ENCODE results near the gene NEB.
"Not testable (repeated sequence)": the region's sequence is repeated elsewhere in the genome, so short reads cannot be mapped to it uniquely, and the experiment has no call there.

The NEB gene

GRCh38 chr2:151649966-151650365, 84.3 kb downstream of the NEB start:
- DNase-seq, result no peak

- DNase-seq, result no peak
These were observed 84.9 kb downstream of the NEB start for GRCh38 chr2:151649400-151649799.

GRCh38 chr2:151646512-151646911, 87.8 kb downstream of the NEB start:
- not testable (repeated sequence) for DNase-seq

- no peak for DNase-seq
These were observed 89.7 kb downstream of the NEB start for GRCh38 chr2:151644580-151644979.

GRCh38 chr2:151641895-151642294, 92.4 kb downstream of the NEB start:
- not testable (repeated sequence) for DNase-seq

GRCh38 chr2:151640087-151640486, 94.2 kb downstream of the NEB start:
- DNase-seq, result no peak

- DNase-seq, result no peak
These were observed 95.3 kb downstream of the NEB start for GRCh38 chr2:151638990-151639389.

GRCh38 chr2:151638191-151638933, 95.9 kb downstream of the NEB start:
- DNase-seq, result peak; percentile 36

- DNase-seq, result peak; percentile 59
These were observed 97.0 kb downstream of the NEB start for GRCh38 chr2:151637271-151637781.

GRCh38 chr2:151634736-151635467, 99.4 kb downstream of the NEB start:
- DNase-seq, result no peak

GRCh38 chr2:151632993-151633565, 101.2 kb downstream of the NEB start:
- DNase-seq, result no peak

GRCh38 chr2:151630372-151630771, 103.9 kb downstream of the NEB start:
- DNase-seq, result no peak

GRCh38 chr2:151627353-151627752, 106.9 kb downstream of the NEB start:
- no peak for DNase-seq

- no peak for DNase-seq
These were observed 110.0 kb downstream of the NEB start for GRCh38 chr2:151624271-151624670.

- DNase-seq, result no peak
These were observed 110.6 kb downstream of the NEB start for GRCh38 chr2:151623631-151624030.

GRCh38 chr2:151620761-151621160, 113.5 kb downstream of the NEB start:
- DNase-seq, result no peak

GRCh38 chr2:151619337-151619989, 114.8 kb downstream of the NEB start:
- no peak for DNase-seq

- DNase-seq, result no peak
These were observed 117.4 kb downstream of the NEB start for GRCh38 chr2:151616760-151617339.

- DNase-seq, result no peak
These were observed 119.5 kb downstream of the NEB start for GRCh38 chr2:151614606-151615306.

- no peak for DNase-seq
These were observed 120.1 kb downstream of the NEB start for GRCh38 chr2:151614159-151614558.

- DNase-seq, result no peak
These were observed 122.9 kb downstream of the NEB start for GRCh38 chr2:151611351-151611750.

- DNase-seq, result no peak
These were observed 124.0 kb downstream of the NEB start for GRCh38 chr2:151610310-151610709.
